Liver (tissue), 9 donors: Measurements from ENCODE around the gene HOXD11. TPM values are rescaled to one million over a fixed set of nuclear protein-coding genes. Genes with fewer than 3 reads are reported as not detected.

Experiments
- DNase-seq: peaks from one replicate; pipeline ENCODE4 v3.0.0-alpha.2; 2017; ENCODE audit warnings: low spot score
- H3K27ac ChIP-seq, 2 donors: one replicate each; pipeline ENCODE4 v1.7.0; 2013; ENCODE audit warnings: inconsistent platforms in 2 of 2, low read length in 2 of 2, control low read depth in 1 of 2, low read depth in 1 of 2, mild to moderate bottlenecking in 1 of 2
- H3K27me3 ChIP-seq, 4 donors: one replicate each; pipeline versions ENCODE4 v1.6.1 to v1.7.0; 2013; ENCODE audit warnings: low read length in 3 of 4, inconsistent platforms in 1 of 4, mild to moderate bottlenecking in 1 of 4, moderate library complexity in 1 of 4; ENCODE audit not compliant: control insufficient read depth in 4 of 4, insufficient read depth in 4 of 4
- H3K36me3 ChIP-seq, 4 donors: one replicate each; pipeline versions ENCODE4 v1.6.1 to v1.7.0; 2013; ENCODE audit warnings: low read length in 3 of 4, mild to moderate bottlenecking in 3 of 4, low read depth in 1 of 4, moderate library complexity in 1 of 4; ENCODE audit not compliant: control insufficient read depth in 4 of 4, insufficient read depth in 3 of 4
- H3K4me1 ChIP-seq, 4 donors: one replicate each; pipeline versions ENCODE4 v1.6.1 to v1.7.0; 2013; ENCODE audit warnings: low read length in 3 of 4, mild to moderate bottlenecking in 3 of 4, moderate library complexity in 1 of 4; ENCODE audit not compliant: control insufficient read depth in 4 of 4, insufficient read depth in 4 of 4
- H3K4me3 ChIP-seq, 3 donors: one replicate each; pipeline versions ENCODE4 v1.6.1 to v1.7.0; 2013; ENCODE audit warnings: low read length in 3 of 3, control low read depth in 1 of 3, low read depth in 1 of 3, mild to moderate bottlenecking in 1 of 3
- H3K9ac ChIP-seq, 2 donors: one replicate each; pipeline ENCODE4 v1.7.0; 2013; ENCODE audit warnings: low read length in 2 of 2, mild to moderate bottlenecking in 2 of 2, moderate library complexity in 2 of 2, control low read depth in 1 of 2, low read depth in 1 of 2
- H3K9me3 ChIP-seq, 4 donors: one replicate each; pipeline versions ENCODE4 v1.6.1 to v1.7.0; 2013; ENCODE audit warnings: low read length in 3 of 4; ENCODE audit not compliant: control insufficient read depth in 4 of 4
- ATF3 ChIP-seq: IDR thresholded peaks from 2 replicates; pipeline ENCODE4 v1.6.1; 2016; ENCODE audit warnings: antibody characterized with exemption
- FOXA2 ChIP-seq: IDR thresholded peaks from 2 replicates; pipeline ENCODE4 v1.6.1; 2016; ENCODE audit warnings: antibody characterized with exemption
- GABPA ChIP-seq, 2 donors: IDR thresholded peaks in 1 of 2; conservative IDR thresholded peaks in 1 of 2; 2 replicates each; pipeline ENCODE4 v1.6.1; 2016; ENCODE audit warnings: antibody characterized with exemption in 2 of 2, mild to moderate bottlenecking in 1 of 2, moderate library complexity in 1 of 2
- HNF4A ChIP-seq, 2 donors: conservative IDR thresholded peaks; 2 replicates each; pipeline ENCODE4 v1.6.1; 2016; ENCODE audit warnings: antibody characterized with exemption in 2 of 2, mild to moderate bottlenecking in 2 of 2
- HNF4G ChIP-seq: IDR thresholded peaks from 2 replicates; pipeline ENCODE4 v1.6.1; 2016; ENCODE audit warnings: antibody characterized with exemption
- JUND ChIP-seq, 2 donors: IDR thresholded peaks; 2 replicates each; pipeline ENCODE4 v1.6.1; 2016; ENCODE audit warnings: antibody characterized with exemption in 2 of 2
- MAX ChIP-seq: IDR thresholded peaks from 2 replicates; pipeline ENCODE4 v1.6.1; 2016; ENCODE audit warnings: antibody characterized with exemption
- NR2F2 ChIP-seq: IDR thresholded peaks from 2 replicates; pipeline ENCODE4 v1.6.1; 2016; ENCODE audit warnings: antibody characterized with exemption
- RAD21 ChIP-seq, 2 donors: IDR thresholded peaks; 2 replicates each; pipeline ENCODE4 v1.6.1; 2016; ENCODE audit warnings: antibody characterized with exemption in 2 of 2, mild to moderate bottlenecking in 2 of 2
- REST ChIP-seq: IDR thresholded peaks from 2 replicates; pipeline ENCODE4 v1.6.1; 2016; ENCODE audit warnings: antibody characterized with exemption, mild to moderate bottlenecking
- SP1 ChIP-seq: IDR thresholded peaks from 2 replicates; pipeline ENCODE4 v1.6.1; 2018; ENCODE audit warnings: antibody characterized with exemption, mild to moderate bottlenecking
- TAF1 ChIP-seq: conservative IDR thresholded peaks from 2 replicates; pipeline ENCODE4 v1.6.1; 2016; ENCODE audit warnings: antibody characterized with exemption, mild to moderate bottlenecking
- YY1 ChIP-seq: IDR thresholded peaks from 2 replicates; pipeline ENCODE4 v1.6.1; 2016; ENCODE audit warnings: antibody characterized with exemption, mild to moderate bottlenecking
- ZBTB33 ChIP-seq: IDR thresholded peaks from 2 replicates; pipeline ENCODE4 v1.6.1; 2016; ENCODE audit warnings: antibody characterized with exemption
- WGBS: extraction: QIAGEN DNeasy Blood & Tissue Kit; methylation state at CpG from one replicate; pipeline ENCODE4 v1.1.7; 2013; 5-methylcytosine and 5-hydroxymethylcytosine counted together
- polyA plus RNA-seq, 2 donors: library from polyadenylated mRNA; stranded (reverse) in 1 of 2; unstranded in 1 of 2; fragments of 200-250 nt in 1 of 2; fragments of >200 nt in 1 of 2; fragmentation: Nextera tagmentation in 1 of 2; extraction: Ambion mirVana in 1 of 2; gene quantifications; one replicate each; pipeline versions ENCODE4 v1.2.1 to v1.2.3, GENCODE V29; 2013 to 2015
- total RNA-seq, 2 donors: library from RNA; depleted of rRNA; stranded (reverse); fragments of >200 nt; gene quantifications; one replicate each; pipeline ENCODE4 v1.2.3, GENCODE V29; 2014
- donor health status: healthy.
- donor health status: healthy.
- donor health status: healthy.
- donor health status: healthy.
- donor health status: healthy.

The HOXD11 gene
- total and polyA plus RNA-seq, 4 donors: not detected

- H3K9ac ChIP-seq: no peak overlapping the region
- DNase-seq: no peak
- peaks cover 10 to 62% (median 20%) of the 10 kb centered on the region in 4 donors for H3K27me3 ChIP-seq
Observed at GRCh38 chr2:176133389-176133788, 26.3 kb downstream of the HOXD11 start.

GRCh38 chr2:176134035-176134434 is 27.0 kb downstream of the HOXD11 start:
- 20% methylated on average over 4 of the region's 4 CpGs for WGBS

More at GRCh38 chr2:176133389-176133788, 26.3 kb downstream of the HOXD11 start:
- no peak overlapping the region for H3K27ac ChIP-seq
- H3K4me3 ChIP-seq: no peak overlapping the region
- H3K36me3 ChIP-seq: no peaks in the 10 kb centered on the region
- peaks cover 4 to 22% (median 12%) of the 10 kb centered on the region in 4 donors for H3K4me1 ChIP-seq
- H3K9me3 ChIP-seq: peaks cover 0 to 11% (median 0%) of the 10 kb centered on the region in 4 donors
- no peak for TF ChIP-seq RAD21 (IDR thresholded peaks at IDR 0.05)
- TF ChIP-seq ATF3: no peak
- no peak for TF ChIP-seq HNF4A (conservative IDR thresholded peaks at IDR 0.05)
- no peak for TF ChIP-seq YY1
- no peak for TF ChIP-seq MAX
- no peak for TF ChIP-seq ZBTB33
- TF ChIP-seq HNF4G: no peak
- no peak for TF ChIP-seq GABPA (IDR thresholded peaks at IDR 0.05 in 1 of 2, conservative IDR thresholded peaks at IDR 0.05 in 1 of 2)
- TF ChIP-seq SP1: no peak
- TF ChIP-seq JUND (IDR thresholded peaks at IDR 0.05): no peak

More at GRCh38 chr2:176134035-176134434, 27.0 kb downstream of the HOXD11 start:
- Histone ChIP-seq H3K36me3 (no peaks in the 10 kb centered on the region), H3K9me3 (peaks cover 0 to 11% (median 0%) of the 10 kb centered on the region in 4 donors), H3K27me3 (peaks cover 10 to 64% (median 24%) of the 10 kb centered on the region in 4 donors), H3K4me1 (peaks cover 4 to 22% (median 11%) of the 10 kb centered on the region in 4 donors), H3K4me3 (no peak overlapping the region), H3K27ac (no peak overlapping the region), H3K9ac (no peak overlapping the region)
- DNase-seq: no peak
- TF ChIP-seq NR2F2 (no peak), RAD21 (IDR thresholded peaks at IDR 0.05) (no peak), TAF1 (no peak), HNF4G (no peak), FOXA2 (no peak), JUND (IDR thresholded peaks at IDR 0.05) (no peak), REST (no peak), ATF3 (no peak)
